Uterus (tissue), 2 donors: ENCODE measurements around the gene SPATA31D1.

ENCODE experiments used
- CTCF ChIP-seq, 4 experiments: fragments of 200-600 bp in 2 of 4; fragments of 450-650 bp in 2 of 4; sonication (generic) in 2 of 4; IDR thresholded peaks; one replicate each; pipeline ENCODE4 v1.5.1; 2016 to 2019; ENCODE audit warnings: antibody characterized with exemption in 4 of 4, mild to moderate bottlenecking in 2 of 4, moderate library complexity in 1 of 4
- POLR2A ChIP-seq, 2 donors: fragments of 450-650 bp; IDR thresholded peaks; one replicate each; pipeline ENCODE4 v1.6.1; 2016; ENCODE audit warnings: antibody characterized with exemption in 2 of 2, mild to moderate bottlenecking in 1 of 2, moderate library complexity in 1 of 2

DNA sequence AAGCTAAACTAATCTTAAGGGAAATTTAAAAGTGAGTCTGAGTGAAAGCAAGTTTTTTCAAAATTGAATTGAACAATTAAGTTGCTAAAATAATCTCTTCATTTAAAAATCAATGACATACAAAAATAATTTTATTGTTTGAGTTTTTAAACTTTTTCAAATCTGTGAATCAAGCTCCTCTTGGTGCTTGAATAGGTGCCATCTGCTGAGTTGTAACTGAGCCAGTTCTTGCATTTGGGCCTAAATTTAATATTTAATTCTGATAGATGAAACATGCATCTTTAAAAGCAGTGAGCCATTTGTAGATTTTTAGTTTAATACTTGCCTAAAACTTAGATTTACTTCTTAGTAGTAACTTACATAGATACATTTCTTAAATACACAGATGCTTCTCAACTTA is 31.8 kb downstream of the SPATA31D1 start:
- TF ChIP-seq CTCF (IDR thresholded peaks at IDR 0.05) (no peak), POLR2A (IDR thresholded peaks at IDR 0.05) (no peak)
